Astrocyte (in vitro differentiated cells and primary cell): ENCODE measurements around the gene LACRT. TPM values are rescaled to one million over a fixed set of nuclear protein-coding genes. Genes with fewer than 3 reads are reported as not detected.
"Not testable (repeated sequence)": the region's sequence is repeated elsewhere in the genome, so short reads cannot be mapped to it uniquely, and the experiment has no call there.

ENCODE experiments used
- DNase-seq: peaks from one replicate; pipeline ENCODE4 v3.0.0-alpha.2; 2010; ENCODE audit warnings: low read depth
- FAIRE-seq: peaks from 2 replicates; lab custom pipeline; 2011; peaks lifted over from hg19 to GRCh38; lab: Jason Lieb, UNC
- H2AFZ ChIP-seq: 2 replicates; pipeline ENCODE4 v1.6.0; 2012; ENCODE audit warnings: low read depth, low read length, inconsistent platforms
- H3K27ac ChIP-seq: 2 replicates; pipeline ENCODE4 v1.5.1; 2011; ENCODE audit warnings: low read depth, low read length, inconsistent platforms
- H3K27me3 ChIP-seq: 2 replicates; pipeline ENCODE4 v1.6.0; 2011; ENCODE audit warnings: low read length, inconsistent platforms; ENCODE audit not compliant: insufficient read depth
- H3K36me3 ChIP-seq: 2 replicates; pipeline ENCODE4 v1.5.1; 2011; ENCODE audit warnings: low read length, inconsistent platforms; ENCODE audit not compliant: insufficient read depth
- H3K4me1 ChIP-seq: 2 replicates; pipeline ENCODE4 v1.5.1; 2011; ENCODE audit warnings: low read length, inconsistent platforms; ENCODE audit not compliant: insufficient read depth
- H3K4me2 ChIP-seq: 2 replicates; pipeline ENCODE4 v1.6.0; 2012; ENCODE audit warnings: low read length, inconsistent platforms
- H3K4me3 ChIP-seq: 2 replicates; pipeline ENCODE4 v1.5.1; 2011; ENCODE audit warnings: low read depth, mild to moderate bottlenecking, low read length, inconsistent platforms; ENCODE audit not compliant: insufficient read depth
- H3K79me2 ChIP-seq: 2 replicates; pipeline ENCODE4 v1.6.0; 2012; ENCODE audit warnings: mild to moderate bottlenecking, low read length, inconsistent platforms; ENCODE audit not compliant: insufficient read depth
- H3K9ac ChIP-seq: 2 replicates; pipeline ENCODE4 v1.6.0; 2012; ENCODE audit warnings: mild to moderate bottlenecking, low read length, inconsistent platforms
- H3K9me3 ChIP-seq: 2 replicates; pipeline ENCODE4 v1.5.1; 2012; ENCODE audit warnings: low read depth, mild to moderate bottlenecking, low read length, inconsistent platforms; ENCODE audit not compliant: insufficient read depth
- H4K20me1 ChIP-seq: 2 replicates; pipeline ENCODE4 v1.6.0; 2012; ENCODE audit warnings: low read length, inconsistent platforms; ENCODE audit not compliant: insufficient read depth
- H3K27ac Mint-ChIP-seq: one replicate; pipeline ENCODE4 v1.8.0; 2021; ENCODE audit warnings: mild to moderate bottlenecking, mixed read lengths; ENCODE audit not compliant: unreplicated experiment
- H3K27me3 Mint-ChIP-seq: one replicate; pipeline ENCODE4 v1.8.0; 2021; ENCODE audit warnings: low read depth, mixed read lengths; ENCODE audit not compliant: unreplicated experiment
- H3K36me3 Mint-ChIP-seq: one replicate; pipeline ENCODE4 v1.8.0; 2021; ENCODE audit warnings: low read depth, mixed read lengths; ENCODE audit not compliant: unreplicated experiment
- H3K4me1 Mint-ChIP-seq: one replicate; pipeline ENCODE4 v1.8.0; 2021; ENCODE audit warnings: low read depth, mixed read lengths; ENCODE audit not compliant: unreplicated experiment
- H3K4me3 Mint-ChIP-seq: one replicate; pipeline ENCODE4 v1.8.0; 2021; ENCODE audit warnings: mild to moderate bottlenecking, moderate library complexity, mixed read lengths; ENCODE audit not compliant: unreplicated experiment
- H3K9me3 Mint-ChIP-seq: one replicate; pipeline ENCODE4 v1.8.0; 2021; ENCODE audit warnings: mild to moderate bottlenecking, mixed read lengths; ENCODE audit not compliant: unreplicated experiment
- CTCF ChIP-seq: IDR thresholded peaks from 2 replicates; pipeline ENCODE4 v1.5.1; 2011; ENCODE audit warnings: low read depth, mild to moderate bottlenecking, inconsistent platforms, low read length, moderate library complexity; ENCODE audit not compliant: insufficient read depth
- EZH2 ChIP-seq: IDR thresholded peaks from 2 replicates; pipeline ENCODE4 v1.6.1; 2012; ENCODE audit warnings: mild to moderate bottlenecking, low read length, inconsistent platforms; ENCODE audit not compliant: insufficient read depth
- total RNA-seq: library from RNA; stranded (reverse); gene quantifications from 2 replicates; pipeline ENCODE4 v1.2.1, GENCODE V29; 2021

The LACRT gene
- total RNA-seq, 1 donor from 2014 or later: not detected

- H3K9me3 ChIP-seq: no peaks in the 10 kb centered on the region
- H2AFZ ChIP-seq: no peak overlapping the region
- H3K4me2 ChIP-seq: no peak overlapping the region
- FAIRE-seq (no peak), DNase-seq (no peak)
- Mint-ChIP-seq H3K36me3 (no peaks in the 10 kb centered on the region), H3K4me3 (no peak overlapping the region), H3K27me3 (no peaks in the 10 kb centered on the region), H3K4me1 (no peaks in the 10 kb centered on the region), H3K27ac (no peak overlapping the region), H3K9me3 (no peaks in the 10 kb centered on the region)
- H3K4me1 ChIP-seq: no peaks in the 10 kb centered on the region
- H3K4me3 ChIP-seq: no peak overlapping the region
- H3K9ac ChIP-seq: no peak overlapping the region
- H3K27ac ChIP-seq: no peak overlapping the region
- H3K27me3 ChIP-seq: peaks cover 3% of the 10 kb centered on the region
- no peaks in the 10 kb centered on the region for H4K20me1 ChIP-seq
- H3K36me3 ChIP-seq: no peaks in the 10 kb centered on the region
- H3K79me2 ChIP-seq: no peaks in the 10 kb centered on the region
- no peak for TF ChIP-seq CTCF
Measured at GRCh38 chr12:54666008-54666407, 31.3 kb upstream of the LACRT start.

- H2AFZ ChIP-seq, H3K9me3 ChIP-seq, H3K4me3 ChIP-seq, H3K79me2 ChIP-seq, H3K27ac Mint-ChIP-seq, H3K27ac ChIP-seq, H3K4me1 Mint-ChIP-seq, H3K9ac ChIP-seq, H3K27me3 Mint-ChIP-seq, H3K9me3 Mint-ChIP-seq, H3K4me1 ChIP-seq, H3K4me2 ChIP-seq, H4K20me1 ChIP-seq, H3K36me3 Mint-ChIP-seq, H3K4me3 Mint-ChIP-seq, H3K27me3 ChIP-seq, DNase-seq, FAIRE-seq, H3K36me3 ChIP-seq: not testable (repeated sequence)
Measured at GRCh38 chr12:54665022-54665635, 30.4 kb upstream of the LACRT start.

GRCh38 chr12:54663603-54664002 lies 28.9 kb upstream of the LACRT start:
- Histone ChIP-seq H3K79me2 (no peaks in the 10 kb centered on the region), H3K36me3 (no peaks in the 10 kb centered on the region), H3K9me3 (no peaks in the 10 kb centered on the region), H3K27ac (no peak overlapping the region), H3K4me1 (no peaks in the 10 kb centered on the region), H3K4me2 (no peak overlapping the region), H2AFZ (no peak overlapping the region), H4K20me1 (no peaks in the 10 kb centered on the region), H3K27me3 (peaks cover 3% of the 10 kb centered on the region), H3K4me3 (no peak overlapping the region), H3K9ac (no peak overlapping the region)
- TF ChIP-seq CTCF (no peak), EZH2 (no peak)
- Mint-ChIP-seq H3K4me3 (no peak overlapping the region), H3K27me3 (peaks cover 7% of the 10 kb centered on the region), H3K4me1 (no peaks in the 10 kb centered on the region), H3K27ac (no peak overlapping the region), H3K36me3 (no peaks in the 10 kb centered on the region), H3K9me3 (no peaks in the 10 kb centered on the region)
- FAIRE-seq (no peak), DNase-seq (no peak)
